GM18858 (cell line): ENCODE results near the gene DNAH5.

ENCODE experiments used
- ATAC-seq: cut with Tn5 transposase; IDR thresholded peaks from one replicate; pipeline ENCODE4 v1.9.1; 2021; ENCODE audit not compliant: unreplicated experiment

Gene DNAH5

DNA sequence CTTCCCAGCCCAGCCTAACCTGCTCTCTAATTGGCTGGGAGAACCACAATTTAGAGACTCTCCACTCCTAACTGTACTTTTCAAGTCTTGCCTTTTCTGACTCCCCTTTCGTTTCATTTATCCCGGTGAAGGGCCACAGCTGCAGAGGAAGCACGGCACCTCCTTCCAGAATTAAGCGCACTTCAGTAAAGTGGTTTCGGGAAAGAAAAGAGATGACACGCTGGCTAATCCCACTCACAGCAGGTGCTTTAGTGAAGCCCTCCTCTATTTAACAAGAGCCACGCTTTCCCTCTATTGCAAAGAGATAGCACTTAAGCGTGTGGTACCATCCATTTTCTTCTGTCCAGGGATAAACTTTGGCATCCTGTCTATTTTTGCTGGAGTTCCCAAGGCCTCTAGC is 4.8 kb downstream of the DNAH5 start:
- ATAC-seq: no peak

DNA sequence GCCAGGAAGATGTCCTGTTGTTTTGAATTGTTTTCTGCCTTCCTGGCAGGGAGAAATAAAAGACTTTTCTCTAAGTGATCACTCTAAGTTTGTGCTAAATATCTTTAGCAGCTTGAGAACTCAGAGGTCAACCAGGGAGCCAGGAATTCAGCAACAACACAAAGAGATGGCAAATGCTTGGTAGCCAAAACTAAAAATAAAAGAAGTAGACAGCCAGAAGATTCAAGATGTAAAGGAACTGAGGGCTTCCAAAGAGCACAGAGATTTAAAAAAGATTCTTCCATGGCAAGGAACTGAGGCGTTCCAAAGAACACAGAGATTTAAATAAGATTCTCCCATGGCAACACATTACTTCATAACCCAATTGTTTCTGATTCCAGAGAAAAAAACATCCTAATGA is 9.6 kb downstream of the DNAH5 start:
- ATAC-seq: no peak

DNA sequence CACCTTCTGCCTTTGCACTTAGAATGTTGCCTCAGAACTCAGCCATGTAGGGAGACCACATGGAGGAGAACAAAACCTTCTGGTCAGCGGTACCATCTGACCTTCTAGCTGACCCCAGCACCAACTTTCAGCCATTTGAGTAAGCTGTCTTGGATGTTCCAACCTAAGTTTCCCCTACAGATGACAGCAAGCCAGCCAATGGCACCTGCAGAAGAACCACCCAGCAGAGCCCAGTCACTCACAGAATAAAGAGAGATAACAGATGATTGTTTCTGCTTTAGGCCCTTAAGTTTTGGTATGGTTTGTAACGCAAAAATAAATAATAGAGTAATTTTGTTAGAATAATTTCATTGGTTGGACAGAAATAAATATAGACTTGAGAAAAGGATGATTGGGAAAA is 10.4 kb downstream of the DNAH5 start:
- ATAC-seq: no peak

DNA sequence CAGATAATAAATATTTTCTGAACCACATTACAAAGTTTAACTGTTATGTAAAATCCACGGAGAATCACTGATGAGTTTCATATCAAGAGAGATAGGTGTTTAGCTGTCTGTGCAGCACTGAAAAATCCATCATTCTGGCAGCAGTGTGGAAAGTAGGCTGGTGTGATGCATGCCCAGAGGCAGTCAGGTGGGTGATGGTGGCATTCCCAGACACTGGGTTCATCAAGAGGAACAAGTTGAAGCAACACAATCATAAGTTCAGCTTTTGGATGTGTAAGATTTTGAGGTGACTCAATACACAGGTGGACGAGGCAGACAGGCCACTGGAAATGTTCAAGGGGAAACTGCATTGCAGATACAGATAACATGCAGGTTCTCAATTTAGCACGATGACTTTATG is 11.9 kb downstream of the DNAH5 start:
- no peak for ATAC-seq

DNA sequence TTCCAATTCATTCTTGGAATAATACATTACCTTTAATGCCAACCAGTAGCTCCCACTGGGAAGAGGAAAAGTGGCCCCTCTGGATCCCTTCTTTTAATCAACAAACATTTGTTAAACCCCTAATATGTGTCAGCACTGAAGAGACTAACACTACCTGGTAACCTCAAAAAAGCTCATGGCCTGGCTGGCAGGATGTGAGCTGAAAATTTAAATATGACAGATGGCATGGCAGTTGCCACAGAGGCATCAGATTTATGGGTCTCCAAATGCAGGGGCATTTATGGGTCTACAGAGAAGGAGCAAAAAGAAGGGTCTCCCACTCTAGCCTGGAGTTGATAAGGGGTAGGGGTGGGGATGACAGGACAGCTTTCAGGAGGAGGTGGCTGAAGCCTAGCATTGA is 12.5 kb downstream of the DNAH5 start:
- ATAC-seq: no peak

DNA sequence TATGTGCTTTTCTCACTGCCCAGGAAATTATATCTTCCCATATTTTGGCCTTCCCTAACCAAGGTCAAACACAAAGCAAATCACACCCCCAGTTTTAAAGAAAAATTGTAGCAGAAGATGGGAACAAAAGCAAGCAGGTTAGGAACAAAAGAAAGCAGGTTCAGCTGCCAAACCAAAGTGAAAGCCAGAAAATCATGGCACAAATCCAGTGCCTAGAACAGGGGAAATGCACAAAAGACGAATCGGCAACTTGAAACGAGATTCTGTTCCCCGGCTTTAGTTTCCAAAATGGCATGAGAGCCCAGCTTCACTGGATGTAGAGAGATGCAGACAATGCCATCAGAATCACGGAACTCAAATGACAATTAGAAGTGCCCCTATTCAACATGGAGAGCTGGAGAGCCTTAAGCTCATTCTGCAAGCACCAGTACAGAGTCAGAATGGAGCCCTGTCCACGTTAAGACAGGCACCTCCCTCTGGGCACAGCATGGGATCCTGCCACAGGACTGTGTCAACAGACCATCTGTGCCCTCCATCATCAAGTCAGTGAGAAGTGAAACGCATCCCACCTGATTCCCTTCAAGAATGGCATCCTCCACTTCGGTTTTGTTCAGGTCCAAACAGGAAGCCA is 13.8 kb downstream of the DNAH5 start:
- ATAC-seq: no peak

DNA sequence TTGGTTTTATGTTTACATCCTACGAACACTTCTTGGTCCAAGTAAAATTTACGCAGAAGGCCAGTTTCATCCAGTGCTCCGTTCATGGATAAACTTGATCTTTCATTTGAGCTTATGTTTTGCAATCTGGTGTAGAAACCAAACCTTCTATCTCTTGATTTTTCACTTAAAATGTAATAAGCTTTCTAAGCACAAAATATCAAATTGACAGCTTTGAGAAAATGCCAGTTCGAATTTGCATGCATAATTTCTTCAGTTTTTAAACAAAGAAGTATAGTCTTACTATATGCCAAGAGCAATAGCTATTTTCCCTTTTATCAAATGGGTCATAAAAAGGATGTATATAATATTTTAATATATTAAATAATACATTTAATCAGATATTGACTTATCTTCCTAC is 17.8 kb downstream of the DNAH5 start:
- no peak for ATAC-seq

DNA sequence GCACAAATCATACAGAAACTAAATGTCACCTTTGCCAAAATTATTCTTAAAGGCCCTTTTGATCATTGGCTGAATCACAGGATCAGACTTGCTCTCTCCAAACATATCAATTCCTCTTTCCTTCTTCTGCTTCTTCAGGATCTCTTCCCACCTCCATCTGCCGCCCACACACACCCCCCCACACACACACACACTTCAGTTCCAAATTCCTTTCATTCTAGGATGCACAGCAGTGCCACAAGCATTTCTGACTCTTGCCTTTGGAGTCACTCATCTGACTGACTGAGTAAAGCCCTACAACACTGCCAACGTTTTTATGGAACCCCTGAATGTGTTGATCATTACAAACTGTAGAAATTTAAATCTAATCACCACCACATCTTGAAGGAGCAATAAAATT is 22.9 kb downstream of the DNAH5 start:
- no peak for ATAC-seq

DNA sequence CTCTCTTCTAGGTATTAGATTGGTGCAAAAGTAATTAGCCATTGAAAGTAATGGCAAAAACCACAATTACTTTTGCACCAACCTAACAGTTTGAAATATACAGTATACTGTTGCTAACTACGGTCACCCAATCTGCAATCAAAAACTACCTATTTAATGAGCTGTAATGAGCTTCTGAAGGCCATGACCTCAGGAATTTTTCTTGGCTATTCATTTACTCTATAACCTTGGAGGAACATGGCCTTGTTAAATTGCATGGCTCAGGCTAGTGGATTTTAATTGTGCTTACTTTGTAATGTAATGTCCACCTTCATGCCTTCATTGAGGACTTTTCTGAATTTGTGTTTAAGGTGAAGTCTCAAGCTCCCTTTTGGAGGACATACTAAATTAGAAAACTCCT is 24.7 kb downstream of the DNAH5 start:
- no peak for ATAC-seq

DNA sequence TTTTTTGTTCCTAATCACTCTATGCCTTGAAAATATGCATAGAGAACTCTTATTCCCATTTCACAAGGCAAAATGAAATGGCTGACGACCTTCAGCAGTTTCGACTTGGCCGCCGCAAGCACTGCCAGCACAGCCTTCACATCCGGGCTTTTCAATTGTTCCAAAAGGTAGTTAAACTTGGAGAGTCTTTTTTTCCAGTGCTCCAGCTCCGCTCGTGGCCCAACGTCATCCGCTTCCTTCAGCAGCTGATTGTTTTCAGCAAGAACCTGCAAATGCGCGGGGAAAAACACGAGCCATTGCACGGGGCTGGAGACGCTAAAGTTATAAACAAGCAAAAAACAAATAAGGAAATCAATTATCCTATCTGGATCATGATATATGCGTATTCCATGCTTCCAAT is 25.4 kb downstream of the DNAH5 start:
- ATAC-seq: no peak

DNA sequence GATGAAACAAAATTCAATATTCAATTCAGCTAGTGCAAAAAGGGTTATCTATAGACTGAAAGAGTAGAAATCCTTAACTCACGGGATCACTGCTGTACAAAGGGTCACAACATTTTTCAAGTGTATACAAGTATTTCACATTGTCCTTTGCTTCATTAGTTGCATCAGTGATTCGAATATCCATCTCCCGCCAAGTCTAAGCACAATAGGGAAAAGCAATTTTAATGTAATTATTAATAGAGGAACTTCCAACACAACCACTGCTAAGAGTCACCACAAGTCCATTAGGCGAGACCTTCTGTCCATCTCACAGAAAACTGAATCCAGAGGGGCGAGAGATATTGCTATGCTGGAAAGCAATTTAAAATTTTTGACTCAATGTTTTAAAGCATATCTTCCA is 27.4 kb downstream of the DNAH5 start:
- ATAC-seq: no peak

DNA sequence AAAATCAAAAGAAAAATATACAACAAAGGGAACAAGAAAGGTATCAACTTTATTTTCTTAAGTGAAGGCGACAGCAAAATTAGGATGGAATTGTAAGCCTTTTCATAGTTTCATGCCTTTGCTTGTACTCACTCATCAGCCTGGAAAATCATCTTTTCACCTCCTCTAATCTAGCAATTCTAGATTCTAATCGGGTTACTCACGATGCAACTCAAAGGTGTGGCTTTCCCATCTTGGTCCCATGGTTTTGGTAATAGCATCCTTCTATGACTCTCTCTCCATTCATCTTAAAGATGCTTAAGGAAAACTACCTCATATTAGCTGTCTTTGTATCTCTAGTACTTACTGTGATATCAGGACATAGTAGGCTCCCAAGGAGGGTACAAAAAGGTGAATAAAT is 30.5 kb downstream of the DNAH5 start:
- no peak for ATAC-seq

DNA sequence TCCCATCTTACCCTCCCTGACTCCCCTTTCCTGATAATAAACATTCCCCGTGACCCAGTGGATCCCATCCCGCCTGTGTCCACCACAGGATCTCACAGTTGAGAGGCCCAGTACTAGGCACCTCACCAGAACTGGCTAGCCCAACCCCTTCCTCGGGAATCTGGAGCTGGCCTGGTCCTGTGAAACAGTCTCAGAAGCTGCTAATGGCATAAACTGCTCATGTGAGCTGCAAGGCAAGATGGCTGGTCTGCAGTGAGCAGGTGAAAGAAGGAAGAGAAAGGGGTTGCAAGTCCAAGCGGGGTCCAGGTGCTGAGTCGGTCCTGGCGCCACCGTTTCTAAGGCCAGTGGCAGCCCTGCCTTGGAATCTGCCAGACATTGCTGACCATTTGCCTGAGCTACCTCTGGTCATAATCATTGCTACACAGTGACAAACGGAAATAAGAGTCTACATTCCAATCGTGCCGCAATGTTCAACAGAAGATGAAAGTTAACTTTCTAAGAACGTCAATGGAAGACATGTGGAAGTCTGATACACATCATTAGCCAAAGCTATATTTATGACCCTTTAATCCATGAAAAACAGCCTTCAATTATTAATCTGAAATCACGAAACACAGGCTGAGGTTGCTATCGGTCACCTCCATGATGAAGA is 33.7 kb downstream of the DNAH5 start:
- no peak for ATAC-seq

DNA sequence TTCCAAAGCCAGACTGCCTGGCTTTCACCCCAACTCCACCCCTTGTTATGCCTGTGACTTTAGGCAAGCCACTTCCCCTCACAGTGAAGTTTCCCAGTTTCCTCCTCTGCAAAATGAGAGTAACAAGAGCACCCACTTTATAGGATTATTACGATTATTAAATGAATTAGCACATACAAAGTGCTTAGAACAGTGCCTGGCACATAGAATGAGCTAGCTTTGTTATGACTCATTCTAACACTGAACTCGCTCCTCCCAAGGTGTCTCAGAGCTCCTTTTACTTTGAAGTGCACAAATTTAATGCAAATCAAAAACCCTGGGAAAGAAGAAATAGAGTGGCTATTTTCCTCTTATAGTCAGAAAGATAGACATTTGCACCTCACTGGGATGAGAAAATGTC is 34.3 kb downstream of the DNAH5 start:
- ATAC-seq: no peak

DNA sequence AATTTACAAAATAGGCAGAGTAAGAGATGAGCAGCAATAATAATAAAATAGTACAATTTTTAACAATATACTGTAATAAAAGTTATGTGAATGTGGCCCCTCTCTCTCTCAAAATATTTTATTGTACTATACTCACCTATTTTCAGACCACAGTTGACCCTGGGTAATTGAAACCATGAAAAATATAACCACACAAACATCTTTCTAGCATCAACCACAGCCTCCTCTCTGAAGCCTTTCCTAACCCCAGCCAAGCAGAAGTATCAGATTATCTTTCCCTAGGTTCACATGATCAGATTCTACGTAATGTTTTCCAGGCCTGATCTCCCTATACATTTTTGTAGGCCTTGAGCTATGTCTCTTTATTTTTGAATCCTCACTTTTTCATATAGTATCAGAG is 35.2 kb downstream of the DNAH5 start:
- ATAC-seq: no peak

DNA sequence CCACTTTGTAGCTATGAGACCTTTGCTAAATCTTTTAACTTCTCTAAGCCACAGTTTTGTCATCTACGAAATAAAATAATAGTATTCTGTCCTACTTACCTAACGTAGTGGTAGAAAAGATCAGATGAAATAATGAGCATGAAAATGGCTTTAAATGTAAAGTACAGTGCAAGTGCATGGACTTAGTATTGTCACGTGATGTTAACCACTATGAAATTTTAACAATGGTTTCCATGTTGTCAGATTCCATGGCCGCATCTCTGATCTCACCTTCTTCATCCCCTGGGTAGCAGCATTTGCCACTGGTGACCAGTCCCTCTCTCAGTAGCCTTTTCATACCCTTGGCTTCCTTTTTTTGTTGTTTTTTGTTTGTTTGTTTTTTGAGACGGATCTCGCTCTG is 45.9 kb downstream of the DNAH5 start:
- ATAC-seq: no peak

DNA sequence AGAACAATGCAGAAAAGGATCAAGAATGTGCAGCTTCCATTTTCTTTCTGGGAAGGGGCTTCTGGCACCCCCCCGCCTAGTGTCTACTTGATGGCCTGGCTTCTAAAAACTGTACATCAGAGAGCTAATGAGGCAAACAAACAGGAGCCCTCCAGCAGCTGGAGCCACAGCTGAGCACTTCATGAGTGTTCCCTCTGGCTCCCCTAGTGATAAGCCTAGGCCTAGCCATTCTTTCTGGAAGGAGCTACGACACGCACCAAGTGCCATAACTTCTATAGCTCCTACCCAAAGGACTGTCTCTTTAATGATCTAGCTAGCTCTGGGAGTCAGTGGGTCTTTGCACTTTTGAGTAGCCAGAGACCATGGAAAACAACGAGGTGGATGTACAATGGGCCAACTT is 66.1 kb downstream of the DNAH5 start:
- no peak for ATAC-seq

DNA sequence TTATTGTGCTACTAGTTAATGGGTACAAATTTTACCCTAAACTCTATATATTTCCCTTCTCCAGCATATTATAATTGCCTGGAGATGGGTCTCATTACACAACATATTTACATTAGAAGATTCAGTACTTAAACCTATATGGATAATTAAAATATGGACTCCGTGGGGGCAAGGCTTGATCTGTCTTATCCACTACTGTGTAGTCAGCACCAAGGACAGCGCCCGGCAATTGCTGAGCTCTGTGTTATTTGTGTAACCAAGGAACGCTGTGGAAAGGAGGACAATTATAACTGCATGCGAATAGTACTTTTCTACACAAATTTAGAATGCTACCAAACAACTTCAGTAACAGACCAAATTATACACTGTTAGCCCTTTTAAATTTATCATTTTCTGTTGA is 77.7 kb downstream of the DNAH5 start:
- no peak for ATAC-seq

DNA sequence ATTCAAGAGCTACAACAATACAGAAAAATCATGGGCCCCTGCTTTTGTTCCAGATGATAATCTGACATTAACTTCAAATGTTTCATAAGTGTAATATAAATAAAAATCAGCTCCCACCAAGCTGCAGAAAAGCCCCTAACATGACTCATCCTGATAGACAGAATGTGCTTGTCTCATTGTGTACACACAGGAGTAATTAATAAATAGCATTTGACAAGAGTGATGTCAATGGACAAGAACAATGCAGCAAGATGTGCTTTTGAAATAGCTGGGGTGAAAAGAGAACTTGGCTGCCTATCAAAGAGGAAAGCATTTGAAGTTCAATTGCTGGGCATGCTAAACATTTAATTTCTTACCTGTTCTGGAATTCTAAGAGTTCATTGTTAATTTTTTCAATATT is 79.2 kb downstream of the DNAH5 start:
- ATAC-seq: no peak

DNA sequence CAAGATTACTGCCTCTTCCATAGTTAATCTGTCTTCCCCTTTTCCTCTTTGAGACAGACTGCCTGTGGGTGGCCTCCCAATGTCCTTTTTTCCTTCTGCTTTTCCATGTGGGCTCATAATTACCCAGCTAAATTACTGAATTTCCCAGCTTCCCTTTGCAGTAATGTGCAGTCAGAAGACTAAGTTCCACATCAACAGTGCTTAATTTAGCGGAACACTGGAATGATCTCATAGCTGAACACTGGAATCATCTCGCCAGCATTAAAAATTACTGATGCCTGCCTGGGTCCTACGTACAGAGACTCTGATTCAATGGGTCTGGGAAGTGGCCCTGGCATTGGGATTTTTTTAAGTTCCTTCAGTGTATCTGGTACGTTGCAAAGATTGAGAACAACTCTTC is 84.3 kb downstream of the DNAH5 start:
- ATAC-seq: no peak

DNA sequence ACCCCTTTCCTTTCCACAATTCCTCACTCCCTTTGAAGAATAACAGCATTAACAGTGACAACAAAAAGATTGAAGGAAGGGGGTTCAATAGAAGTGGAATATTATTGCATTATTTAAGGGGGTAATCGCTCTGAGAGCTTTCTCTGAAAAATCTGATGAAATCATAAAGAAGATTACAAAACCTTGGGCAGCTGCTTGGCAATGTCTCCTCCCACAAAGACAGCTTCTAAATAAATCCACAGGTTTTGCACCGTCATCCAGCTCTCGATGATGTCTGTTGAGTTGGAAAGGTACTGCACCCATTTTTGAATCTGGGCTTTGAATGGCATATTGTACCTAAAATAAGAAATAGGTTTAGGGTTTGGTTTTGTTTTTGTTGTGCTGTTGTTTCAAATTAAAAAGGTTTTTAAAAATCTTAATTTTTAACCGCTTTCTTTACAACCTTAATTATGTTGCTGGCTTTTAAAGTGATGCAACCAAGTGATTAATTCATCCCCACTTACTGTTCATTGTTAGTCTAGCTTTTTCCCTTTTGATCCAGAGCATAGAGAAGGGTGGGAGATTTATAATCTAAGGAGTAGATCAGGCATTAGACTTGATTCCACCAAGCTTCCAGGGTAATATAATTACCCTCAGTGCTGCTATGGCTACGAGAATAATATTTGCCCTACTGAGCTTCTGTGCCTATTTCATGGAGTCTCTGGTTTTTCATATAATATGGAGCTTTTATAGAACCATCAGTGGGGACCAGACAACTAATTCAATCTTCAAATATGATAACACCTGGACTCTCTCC is 85.0 kb downstream of the DNAH5 start:
- no peak for ATAC-seq

DNA sequence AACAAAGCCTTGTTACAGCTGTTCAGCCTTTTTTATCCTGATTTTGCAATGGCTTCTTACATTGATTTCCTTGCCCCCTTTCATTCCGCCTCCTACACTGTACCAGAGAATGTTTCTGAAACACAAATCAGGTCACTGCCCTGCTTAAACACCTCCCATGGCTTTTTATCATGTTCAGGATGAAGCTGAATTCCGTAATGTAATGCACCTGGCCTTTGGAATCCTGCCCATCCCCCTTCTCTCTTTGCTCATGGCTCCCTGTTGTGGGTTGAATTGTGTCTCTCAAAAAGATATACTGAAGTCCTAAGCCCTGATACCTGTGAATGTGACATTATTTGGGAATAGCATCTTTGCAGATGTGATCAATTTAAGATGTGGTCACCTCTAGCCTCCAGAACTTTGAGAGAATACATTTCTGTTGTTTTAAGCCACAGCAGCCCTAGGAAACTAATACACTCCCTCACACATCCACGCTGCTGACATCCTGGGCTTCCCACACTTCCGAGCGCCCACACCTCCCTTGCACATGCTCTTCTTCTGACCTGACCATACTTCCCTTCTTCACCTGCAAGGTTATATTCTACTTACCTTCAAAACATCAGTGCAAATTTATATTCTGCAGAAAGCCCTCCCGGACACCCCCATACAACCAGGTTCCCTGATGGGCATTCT is 101.2 kb downstream of the DNAH5 start:
- ATAC-seq: no peak
